ENCODE data around the gene CRELD1.

DNA sequence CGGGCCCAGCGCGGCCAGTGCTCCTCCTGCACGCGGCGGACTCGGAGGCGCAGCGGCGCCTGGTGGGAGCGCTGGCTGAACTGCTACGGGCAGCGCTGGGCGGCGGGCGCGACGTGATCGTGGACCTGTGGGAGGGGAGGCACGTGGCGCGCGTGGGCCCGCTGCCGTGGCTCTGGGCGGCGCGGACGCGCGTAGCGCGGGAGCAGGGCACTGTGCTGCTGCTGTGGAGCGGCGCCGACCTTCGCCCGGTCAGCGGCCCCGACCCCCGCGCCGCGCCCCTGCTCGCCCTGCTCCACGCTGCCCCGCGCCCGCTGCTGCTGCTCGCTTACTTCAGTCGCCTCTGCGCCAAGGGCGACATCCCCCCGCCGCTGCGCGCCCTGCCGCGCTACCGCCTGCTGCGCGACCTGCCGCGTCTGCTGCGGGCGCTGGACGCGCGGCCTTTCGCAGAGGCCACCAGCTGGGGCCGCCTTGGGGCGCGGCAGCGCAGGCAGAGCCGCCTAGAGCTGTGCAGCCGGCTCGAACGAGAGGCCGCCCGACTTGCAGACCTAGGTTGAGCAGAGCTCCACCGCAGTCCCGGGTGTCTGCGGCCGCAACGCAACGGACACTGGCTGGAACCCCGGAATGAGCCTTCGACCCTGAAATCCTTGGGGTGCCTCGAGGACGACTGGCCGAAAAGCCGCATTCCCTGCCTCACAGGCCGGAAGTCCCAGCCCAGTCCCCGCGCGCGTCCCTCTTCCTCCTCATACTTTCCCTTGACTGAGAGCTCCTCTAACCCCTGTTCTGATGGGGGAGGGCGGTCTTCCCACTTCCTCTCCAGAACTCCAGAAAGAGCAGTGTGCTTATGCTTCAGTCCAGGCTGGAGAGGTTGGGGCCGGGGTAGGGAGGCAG is 18.1 kb upstream of the CRELD1 start:
- TF ChIP-seq CTCF (IDR thresholded peaks at IDR 0.05 in 8 of 11, conservative IDR thresholded peaks at IDR 0.05 in 3 of 11): peak in 5 of 11 experiments; percentile 21 to 50 (median 38)
- TF ChIP-seq POLR2AphosphoS5 (IDR thresholded peaks at IDR 0.05): peak; percentile 23 to 68 (median 63)
